Measurements from ENCODE around the gene ENTHD1. TPM values are rescaled to one million over a fixed set of nuclear protein-coding genes. Genes with fewer than 3 reads are reported as not detected.

ENTHD1 gene
- total and polyA plus RNA-seq, 2 of the 8 experiments (the other 6 are each of a cell fraction or from before 2014, with no cell fraction given) = not detected

DNA sequence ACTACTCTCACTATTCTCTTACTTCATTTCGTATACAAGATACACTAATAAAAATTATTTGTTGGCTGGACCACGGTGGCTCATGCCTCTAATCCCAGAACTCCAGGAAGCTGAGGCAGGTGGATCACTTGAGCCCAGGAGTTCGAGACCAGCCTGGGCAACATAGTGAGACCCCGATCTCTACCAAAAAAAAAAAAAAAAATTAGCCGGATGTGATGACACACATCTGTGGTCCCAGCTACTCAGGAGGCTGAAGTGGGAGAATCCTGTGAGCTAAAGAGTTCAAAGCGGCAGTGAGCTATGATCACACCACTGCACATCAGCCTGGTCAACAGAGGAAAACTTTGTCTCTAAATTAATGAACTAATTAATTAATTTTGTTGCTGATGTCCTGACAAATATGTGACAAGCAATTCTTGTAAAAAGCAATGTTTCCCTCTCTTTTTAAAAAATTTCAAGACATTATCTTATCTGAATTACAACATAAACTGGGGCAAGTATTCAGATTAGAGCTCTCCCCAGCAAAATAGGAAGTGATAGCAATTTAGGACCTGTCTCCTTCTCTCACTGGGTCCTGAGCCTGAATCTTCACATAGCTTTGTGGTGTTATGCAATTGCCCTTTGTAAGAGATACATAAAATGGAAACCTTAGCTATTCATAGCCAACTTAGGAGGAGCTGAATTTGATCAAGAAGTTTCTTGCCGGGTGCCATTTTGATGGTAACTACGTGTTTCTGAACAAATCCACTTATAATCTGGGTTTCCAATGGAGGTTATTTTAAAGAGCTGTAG, 49.1 kb upstream of the ENTHD1 start:
- ChIA-PET CTCF (ENCODE audit: partially characterized antibody) (interaction anchor here (0.6 to 7.0 kb wide), 22 partner anchors 8 to 407 kb away, joined by 3 to 66 read pairs (median 5); partner anchors contain the start of genes ENTHD1 and TMA7B), POLR2A (ENCODE audit: partially characterized antibody) (interaction anchor here (0.6 to 2.1 kb wide), 9 partner anchors 10 to 396 kb away, joined by 3 to 11 read pairs (median 3); no protein-coding TSS in a partner anchor)
- WGBS, 2 experiments (ENCODE audit: extremely low coverage in 1 of 2, insufficient coverage in 1 of 2, insufficient read length in 1 of 2, insufficient replicate concordance in 2 of 2, low coverage in 1 of 2, low lambda C conversion rate in 2 of 2, missing lambda C conversion rate in 1 of 2) = 81% methylated on average over 8 of the region's 8 CpGs; no CpG with 5 or more reads in 1 of the 2 experiments
- Histone ChIP-seq H2BK5ac (ENCODE audit: low read depth, low read length) (no peak overlapping the region), H4K8ac (ENCODE audit: extremely low read depth, insufficient read depth, low read length) (no peak overlapping the region), H3K4me1 (replicated peaks in 1 of 4; ENCODE audit: control insufficient read depth in 3 of 4, insufficient read depth in 4 of 4, low read length in 3 of 4) (peaks cover 10 to 30% (median 15%) of the 10 kb centered on the region in 4 experiments), H3K23me2 (ENCODE audit: low read depth, low read length) (no peaks in the 10 kb centered on the region), H4K5ac (ENCODE audit: insufficient read length, low read depth, low read length) (no peak overlapping the region), H2BK120ac (replicated peaks; ENCODE audit: low read depth, low read length) (no peak overlapping the region), H4K20me1 (replicated peaks in 1 of 2; ENCODE audit: control insufficient read depth in 1 of 2, insufficient read depth in 2 of 2, low read length in 2 of 2) (no peaks in the 10 kb centered on the region), H3K23ac (ENCODE audit: insufficient read length) (no peak overlapping the region), H2AK5ac (ENCODE audit: low read depth, low read length) (no peak overlapping the region), H4K91ac (replicated peaks; ENCODE audit: insufficient read length, low read length) (no peak overlapping the region), H3K9ac (replicated peaks in 1 of 4; ENCODE audit: extremely low read depth in 1 of 4, low read depth in 3 of 4, low read length in 3 of 4) (no peak overlapping the region), H2BK12ac (ENCODE audit: low read depth, low read length) (no peak overlapping the region), H3K9me3 (ENCODE audit: insufficient read depth in 2 of 2, low read depth in 1 of 2, low read length in 1 of 2) (no peaks in the 10 kb centered on the region), H3K4ac (replicated peaks; ENCODE audit: insufficient read length, low read depth, low read length) (no peak overlapping the region), H3K27me3 (replicated peaks in 1 of 4; ENCODE audit: control insufficient read depth in 3 of 4, extremely low read depth in 1 of 4, insufficient read depth in 3 of 4, low read length in 3 of 4) (no peaks in the 10 kb centered on the region; a peak in 1 of 7 replicates), H3K27ac (ENCODE audit: low read depth, low read length) (no peak overlapping the region), H2AFZ (ENCODE audit: low read length) (no peak overlapping the region), H3K4me3 (ENCODE audit: extremely low read depth in 1 of 4, insufficient read depth in 2 of 4, low read depth in 3 of 4, low read length in 4 of 4) (no peak overlapping the region), H3K79me1 (ENCODE audit: low read depth, low read length) (no peaks in the 10 kb centered on the region), H3K56ac (replicated peaks; ENCODE audit: insufficient read length, low read depth, low read length) (no peak overlapping the region), H2BK15ac (ENCODE audit: low read length) (no peak overlapping the region), H2BK20ac (ENCODE audit: low read length) (peak overlapping the region; percentile 66; the same call in 1 of the 2 replicates), H3K36me3 (ENCODE audit: control insufficient read depth in 2 of 4, insufficient read depth in 4 of 4, low read length in 3 of 4) (no peaks in the 10 kb centered on the region), H3K14ac (ENCODE audit: insufficient read length) (no peak overlapping the region), H3K79me2 (ENCODE audit: control insufficient read depth in 1 of 2, insufficient read depth in 2 of 2, low read length in 2 of 2) (no peaks in the 10 kb centered on the region), H3K4me2 (ENCODE audit: insufficient read depth in 1 of 2, low read depth in 2 of 2, low read length in 2 of 2) (no peak overlapping the region), H3K18ac (ENCODE audit: extremely low read depth, low read length) (no peak overlapping the region)
- no peak for FAIRE-seq
- no peak for DNase-seq (ENCODE audit: low read depth in 1 of 2, low spot score in 2 of 2)
- TF ChIP-seq MAFK (IDR thresholded peaks at IDR 0.05; ENCODE audit: low read depth, low read length) (no peak), JUND (IDR thresholded peaks at IDR 0.05; ENCODE audit: low read length) (no peak), CREB1 (IDR thresholded peaks at IDR 0.05) (no peak), HDAC6 (IDR thresholded peaks at IDR 0.05; ENCODE audit: low read depth, low read length) (no peak), CTBP2 (IDR thresholded peaks at IDR 0.05; ENCODE audit: borderline replicate concordance, insufficient read depth, insufficient read length, low read length) (no peak), TBP (IDR thresholded peaks at IDR 0.05; ENCODE audit: low read depth, low read length) (no peak)

Measured in H1 (cell line).